Measurements from ENCODE around the gene PHF12.

DNA sequence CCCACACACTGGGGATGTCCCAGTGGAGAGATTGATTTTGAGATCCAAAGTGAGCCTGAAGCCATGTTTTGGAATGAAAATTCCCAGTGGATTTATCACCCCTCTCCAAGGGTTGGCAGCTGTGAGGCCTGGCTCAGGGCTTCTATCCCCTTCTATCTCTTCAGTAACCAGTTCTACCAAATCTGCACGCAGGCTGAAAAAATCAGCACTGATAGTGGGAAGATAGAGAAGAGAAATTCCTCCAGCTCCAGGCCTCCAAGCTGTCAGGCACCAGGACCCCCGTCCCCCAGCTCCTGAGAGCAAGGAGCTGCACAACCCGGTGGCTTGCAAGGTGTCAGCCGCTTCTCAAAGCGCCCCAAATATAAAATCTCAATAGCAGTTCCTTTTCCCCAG lies 54.8 kb downstream of the PHF12 start:
- TF ChIP-seq TAF1 (IDR thresholded peaks at IDR 0.05; ENCODE audit: low read depth) (no peak), RAD21 (IDR thresholded peaks at IDR 0.05; ENCODE audit: low read depth) (no peak), EGR1 (IDR thresholded peaks at IDR 0.05) (no peak)
- TF ChIP-seq, protein P1, sequence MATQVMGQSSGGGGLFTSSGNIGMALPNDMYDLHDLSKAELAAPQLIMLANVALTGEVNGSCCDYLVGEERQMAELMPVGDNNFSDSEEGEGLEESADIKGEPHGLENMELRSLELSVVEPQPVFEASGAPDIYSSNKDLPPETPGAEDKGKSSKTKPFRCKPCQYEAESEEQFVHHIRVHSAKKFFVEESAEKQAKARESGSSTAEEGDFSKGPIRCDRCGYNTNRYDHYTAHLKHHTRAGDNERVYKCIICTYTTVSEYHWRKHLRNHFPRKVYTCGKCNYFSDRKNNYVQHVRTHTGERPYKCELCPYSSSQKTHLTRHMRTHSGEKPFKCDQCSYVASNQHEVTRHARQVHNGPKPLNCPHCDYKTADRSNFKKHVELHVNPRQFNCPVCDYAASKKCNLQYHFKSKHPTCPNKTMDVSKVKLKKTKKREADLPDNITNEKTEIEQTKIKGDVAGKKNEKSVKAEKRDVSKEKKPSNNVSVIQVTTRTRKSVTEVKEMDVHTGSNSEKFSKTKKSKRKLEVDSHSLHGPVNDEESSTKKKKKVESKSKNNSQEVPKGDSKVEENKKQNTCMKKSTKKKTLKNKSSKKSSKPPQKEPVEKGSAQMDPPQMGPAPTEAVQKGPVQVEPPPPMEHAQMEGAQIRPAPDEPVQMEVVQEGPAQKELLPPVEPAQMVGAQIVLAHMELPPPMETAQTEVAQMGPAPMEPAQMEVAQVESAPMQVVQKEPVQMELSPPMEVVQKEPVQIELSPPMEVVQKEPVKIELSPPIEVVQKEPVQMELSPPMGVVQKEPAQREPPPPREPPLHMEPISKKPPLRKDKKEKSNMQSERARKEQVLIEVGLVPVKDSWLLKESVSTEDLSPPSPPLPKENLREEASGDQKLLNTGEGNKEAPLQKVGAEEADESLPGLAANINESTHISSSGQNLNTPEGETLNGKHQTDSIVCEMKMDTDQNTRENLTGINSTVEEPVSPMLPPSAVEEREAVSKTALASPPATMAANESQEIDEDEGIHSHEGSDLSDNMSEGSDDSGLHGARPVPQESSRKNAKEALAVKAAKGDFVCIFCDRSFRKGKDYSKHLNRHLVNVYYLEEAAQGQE (IDR thresholded peaks at IDR 0.05; ENCODE audit: low read depth): no peak
